NCI-H1048 (cell line): ENCODE data around the gene EFNA5.

Experiments
- DNase-seq: peaks from one replicate; lab custom pipeline; 2025; lab: John Stamatoyannopoulos, UW

Gene EFNA5

DNA sequence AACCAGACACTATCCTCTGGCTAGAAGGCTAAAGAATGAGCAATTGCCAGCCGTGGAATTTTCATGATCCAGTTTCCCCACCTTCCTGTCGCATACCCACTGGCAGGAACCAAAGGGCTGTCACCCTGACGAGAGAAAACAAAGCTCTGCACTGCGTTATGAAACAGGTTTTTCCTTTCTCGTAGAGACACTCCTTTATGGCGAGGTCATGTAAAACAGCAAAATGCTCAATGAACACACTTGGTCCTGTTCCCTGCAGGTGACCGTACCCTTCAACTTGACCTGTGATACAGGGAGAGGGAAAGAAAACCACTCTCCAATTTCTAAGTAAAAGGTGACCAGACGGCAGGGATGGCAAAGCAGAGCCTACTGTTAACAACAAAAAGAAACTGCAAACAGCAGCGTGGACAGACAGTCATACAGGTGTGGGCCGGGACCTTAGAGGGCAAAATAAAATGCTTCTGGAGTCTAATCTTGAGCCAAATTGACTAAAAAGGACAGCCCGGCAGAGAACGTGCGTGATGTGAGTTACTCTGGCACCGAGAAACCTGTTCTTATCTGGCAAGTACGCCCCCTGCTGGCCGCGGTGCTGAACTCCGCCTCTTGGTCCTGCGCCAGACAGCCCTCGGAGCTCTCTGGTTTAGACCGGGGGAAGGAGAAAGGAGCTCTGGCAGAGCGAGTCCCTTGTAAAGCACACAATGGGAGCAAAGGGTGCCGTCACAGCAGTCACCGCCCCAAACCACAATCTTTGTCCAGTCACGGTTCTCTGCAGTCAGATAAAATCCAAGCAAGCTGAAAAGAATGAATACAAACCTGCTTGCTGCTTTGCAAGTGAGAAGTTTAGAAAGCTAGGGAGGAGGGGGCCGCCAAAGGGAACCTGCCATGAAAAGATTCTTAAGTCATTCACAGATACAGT lies 98.9 kb downstream of the EFNA5 start:
- peak; percentile 80 for DNase-seq

DNA sequence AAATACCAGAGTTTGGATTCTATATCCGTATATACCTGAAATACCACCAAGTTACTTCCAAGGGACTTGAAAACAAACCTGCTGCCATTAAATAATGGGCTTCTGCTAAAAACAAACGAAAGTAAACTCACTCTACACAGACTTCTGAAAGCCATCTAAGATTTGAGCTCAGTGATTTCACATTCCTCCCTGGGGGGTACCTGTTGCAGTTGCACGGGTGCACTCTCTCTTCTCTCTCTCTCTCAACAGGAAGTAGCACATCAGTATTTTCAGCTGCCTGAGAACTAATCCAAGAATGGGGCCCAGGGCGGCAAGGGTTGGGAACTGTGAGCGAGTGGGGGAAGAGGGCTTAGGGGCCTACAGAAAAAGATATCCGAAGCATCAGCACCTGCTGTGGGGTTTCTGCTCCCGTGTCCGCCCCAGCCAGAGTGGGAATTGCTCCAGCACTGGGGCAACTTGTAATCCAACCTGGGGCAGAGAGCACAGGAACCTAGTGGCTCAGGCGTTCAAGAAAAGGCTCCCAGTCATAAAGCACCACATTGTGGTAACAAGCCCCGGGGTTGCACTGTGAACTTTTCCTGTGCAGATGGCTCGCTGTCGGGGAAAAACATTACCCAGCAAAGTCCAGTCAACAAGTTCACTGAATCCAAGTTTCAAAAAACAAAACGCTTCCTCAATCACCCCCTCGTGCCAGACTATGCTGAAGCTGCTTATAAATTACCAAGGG lies 99.8 kb downstream of the EFNA5 start:
- DNase-seq = no peak

DNA sequence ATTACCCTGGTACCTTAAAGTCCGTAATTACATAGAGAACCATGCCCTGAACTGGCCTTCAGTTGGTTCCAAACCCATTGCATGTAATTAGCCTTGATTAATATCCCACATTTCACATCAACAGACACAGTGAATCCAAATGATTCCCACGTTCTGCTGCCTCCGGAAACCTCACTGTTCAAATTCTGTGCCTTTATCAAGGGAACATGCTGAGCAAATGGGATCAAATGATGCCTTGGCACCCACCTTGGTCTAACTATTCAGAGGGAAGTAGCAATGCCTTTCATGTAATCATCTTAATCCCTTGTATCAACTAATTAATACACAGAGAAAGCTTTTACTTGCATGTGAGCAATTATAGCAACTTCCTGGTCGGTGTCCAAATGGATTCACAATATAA lies 100.6 kb downstream of the EFNA5 start:
- DNase-seq = no peak

DNA sequence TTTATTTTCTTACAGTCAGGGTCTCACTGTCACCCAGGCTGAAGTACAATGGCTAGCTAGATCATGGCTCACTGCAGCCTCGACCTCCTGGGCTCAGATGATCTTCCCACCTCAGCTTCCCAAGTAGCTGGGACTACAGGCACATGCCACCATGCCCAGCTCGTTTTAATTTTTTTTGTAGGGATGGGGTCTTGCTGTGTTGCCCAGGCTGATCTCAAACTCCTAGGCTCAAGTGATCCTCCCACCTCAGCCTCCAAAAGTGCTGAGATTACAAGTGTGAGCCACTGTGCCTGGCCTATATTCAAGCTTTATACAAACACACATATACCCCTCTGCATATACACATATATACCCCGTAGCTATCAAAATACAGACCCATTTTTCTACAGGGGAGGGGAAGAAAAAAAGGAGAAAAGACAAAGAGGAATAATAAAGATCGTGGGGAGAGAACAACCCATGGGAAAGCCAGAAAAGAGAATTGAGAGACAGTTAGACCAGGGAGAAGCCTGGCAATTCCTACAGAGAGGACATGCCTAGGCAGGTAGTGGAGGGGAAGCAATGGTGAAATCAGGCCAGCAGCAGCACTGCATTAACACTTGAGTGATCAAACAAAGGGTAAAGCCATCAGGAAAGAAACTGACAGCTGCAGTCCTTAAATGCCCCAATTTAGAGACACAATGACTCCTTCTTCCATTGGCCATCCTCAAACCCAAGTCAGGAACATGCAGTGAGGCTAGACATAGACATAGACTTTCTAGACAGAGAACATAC lies 102.7 kb downstream of the EFNA5 start:
- DNase-seq = no peak

- DNase-seq = no peak
These were observed 103.8 kb downstream of the EFNA5 start for GRCh38 chr5:107566986-107567385.

DNA sequence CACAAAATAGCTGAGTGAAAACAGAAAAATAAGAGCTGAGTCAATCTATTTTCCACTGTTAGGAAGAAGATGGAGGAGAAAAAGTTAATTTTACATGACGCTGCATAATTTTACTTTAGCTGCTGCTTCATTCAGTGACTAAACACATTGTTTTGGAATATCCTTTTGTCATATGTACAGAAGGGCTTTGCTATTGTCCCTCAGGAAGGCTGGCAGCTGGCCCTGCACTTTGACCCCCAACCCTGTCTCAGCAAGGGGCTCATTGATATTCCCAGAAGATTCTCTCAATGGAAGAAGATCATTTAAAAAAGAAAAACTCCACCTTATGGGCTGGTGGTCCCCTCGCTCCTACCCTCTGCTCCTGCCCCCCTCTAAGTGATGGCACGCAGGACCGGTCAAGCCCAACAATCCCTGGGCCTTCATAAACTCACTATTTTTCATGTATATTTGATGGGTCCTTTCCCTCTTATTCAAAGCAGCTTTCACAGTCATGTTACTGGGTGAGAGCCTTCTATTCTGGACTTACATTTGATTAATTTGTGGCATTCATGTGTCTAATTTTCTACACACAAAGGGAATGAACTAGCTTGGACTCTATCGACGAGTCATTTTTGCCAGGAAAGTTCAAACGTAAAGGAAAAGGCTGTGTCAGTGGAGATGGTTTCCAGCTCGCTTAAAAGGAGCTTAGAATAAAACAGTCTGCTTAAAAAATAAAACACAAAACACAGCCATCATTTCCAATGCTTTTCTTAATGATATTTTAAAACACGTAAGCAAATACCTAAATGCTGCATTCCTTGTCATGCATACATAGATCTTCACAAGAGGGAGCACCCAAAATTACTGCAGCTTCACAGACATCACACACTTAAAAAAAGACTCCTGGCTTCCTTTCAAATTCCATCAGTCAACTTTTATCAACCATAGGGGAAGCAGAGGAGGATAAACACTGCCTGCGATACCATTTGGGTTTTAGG lies 104.7 kb downstream of the EFNA5 start:
- DNase-seq = no peak

- DNase-seq = no peak
These were observed 105.8 kb downstream of the EFNA5 start for GRCh38 chr5:107564931-107565372.

DNA sequence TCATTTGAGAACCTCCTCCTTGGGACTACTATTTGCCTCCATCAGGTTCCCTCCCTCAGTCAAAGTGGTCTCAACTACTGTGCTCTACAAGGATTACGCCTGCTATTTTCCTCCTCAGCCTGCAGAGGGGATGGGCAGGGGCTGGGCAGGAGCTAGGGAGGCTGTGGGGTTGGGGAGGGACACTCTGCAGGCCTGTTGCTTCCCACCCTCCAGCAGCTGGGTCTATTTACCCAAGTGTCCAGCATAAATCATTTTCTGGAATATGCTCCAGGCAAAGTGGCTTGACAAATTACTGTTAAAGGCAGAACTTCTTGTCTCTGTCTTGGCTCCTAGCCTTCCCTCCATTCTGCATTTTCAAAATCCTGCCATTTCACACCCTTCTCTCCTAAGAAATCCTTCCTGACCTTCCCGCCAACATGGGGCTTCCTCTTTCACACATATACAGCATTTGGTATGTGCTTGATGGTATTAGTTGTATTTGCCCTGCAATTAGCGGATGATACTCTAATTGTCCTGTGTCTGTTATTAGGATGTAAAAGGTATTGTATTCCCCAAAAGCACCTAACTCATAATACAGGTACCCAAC lies 106.7 kb downstream of the EFNA5 start:
- no peak for DNase-seq

GRCh38 chr5:107560377-107560776 lies 110.4 kb downstream of the EFNA5 start:
- DNase-seq = no peak

DNA sequence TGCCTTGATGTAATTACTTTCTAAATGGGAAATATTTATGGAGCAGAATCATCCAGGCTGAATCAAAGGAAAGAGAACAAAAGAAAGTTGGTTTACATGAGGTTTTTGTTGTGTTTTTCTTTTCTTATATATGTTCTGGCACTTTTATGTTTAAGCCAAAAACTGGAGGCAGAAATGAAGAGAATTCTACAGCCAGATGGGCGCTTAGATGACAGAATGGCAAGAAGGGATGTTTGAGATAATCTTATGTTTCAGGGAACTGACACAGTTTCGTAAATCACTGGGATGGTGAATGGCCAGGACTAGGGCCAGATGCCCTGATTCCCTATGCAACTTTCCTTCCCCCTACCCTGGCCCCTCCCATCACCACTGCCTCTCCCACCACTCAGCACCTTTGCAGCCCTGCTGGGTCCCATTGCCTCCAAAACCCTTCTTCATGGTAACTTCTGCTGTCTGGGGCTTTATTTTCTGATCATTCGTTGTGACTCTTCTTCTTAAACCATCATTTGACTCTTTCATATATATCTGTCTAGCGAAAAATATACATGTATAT lies 111.8 kb downstream of the EFNA5 start:
- no peak for DNase-seq

DNA sequence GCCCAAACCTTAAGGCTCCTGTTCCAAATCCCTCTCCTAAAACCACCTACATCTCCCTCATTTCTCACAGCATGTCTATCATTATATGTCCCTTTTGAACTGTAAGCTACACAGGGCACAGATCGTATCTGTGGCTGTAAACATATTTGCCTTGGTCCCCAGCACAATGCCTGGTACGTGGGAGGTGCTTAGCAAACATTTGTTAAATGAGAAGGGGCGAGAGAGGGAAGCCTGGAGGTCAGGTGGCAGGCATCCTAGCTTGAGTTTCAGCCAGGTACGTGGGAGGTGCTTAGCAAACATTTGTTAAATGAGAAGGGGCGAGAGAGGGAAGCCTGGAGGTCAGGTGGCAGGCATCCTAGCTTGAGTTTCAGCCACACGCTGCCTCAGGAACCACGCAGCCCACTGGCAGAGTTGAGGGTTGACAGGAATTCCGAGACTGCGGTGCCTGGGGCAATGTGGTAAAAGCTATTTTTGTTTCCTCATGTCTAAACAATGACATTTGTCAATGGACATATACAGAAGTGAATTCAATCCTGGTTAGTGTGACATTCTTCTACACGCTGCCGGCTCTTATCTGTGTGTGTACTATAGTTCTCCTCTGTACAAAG lies 113.6 kb downstream of the EFNA5 start:
- DNase-seq = peak; percentile 44

DNA sequence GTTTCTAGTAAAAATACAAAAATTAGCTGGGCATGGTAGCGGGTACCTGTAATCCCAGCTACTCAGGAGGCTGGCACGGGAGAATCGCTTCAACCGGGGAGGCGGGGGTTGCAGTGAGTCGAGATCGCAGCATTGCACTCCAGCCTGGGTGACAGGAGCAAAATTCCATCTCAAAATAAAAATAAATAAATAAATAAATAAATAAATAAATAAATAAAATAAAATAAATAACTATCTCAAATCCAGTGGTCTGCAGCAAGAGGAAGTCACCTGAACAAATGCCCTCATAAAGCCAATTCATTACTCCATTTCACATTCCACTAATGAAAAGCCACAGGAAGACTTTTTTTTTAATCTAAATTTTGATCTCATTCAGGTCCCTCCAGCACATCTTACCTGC lies 114.2 kb downstream of the EFNA5 start:
- DNase-seq = no peak

DNA sequence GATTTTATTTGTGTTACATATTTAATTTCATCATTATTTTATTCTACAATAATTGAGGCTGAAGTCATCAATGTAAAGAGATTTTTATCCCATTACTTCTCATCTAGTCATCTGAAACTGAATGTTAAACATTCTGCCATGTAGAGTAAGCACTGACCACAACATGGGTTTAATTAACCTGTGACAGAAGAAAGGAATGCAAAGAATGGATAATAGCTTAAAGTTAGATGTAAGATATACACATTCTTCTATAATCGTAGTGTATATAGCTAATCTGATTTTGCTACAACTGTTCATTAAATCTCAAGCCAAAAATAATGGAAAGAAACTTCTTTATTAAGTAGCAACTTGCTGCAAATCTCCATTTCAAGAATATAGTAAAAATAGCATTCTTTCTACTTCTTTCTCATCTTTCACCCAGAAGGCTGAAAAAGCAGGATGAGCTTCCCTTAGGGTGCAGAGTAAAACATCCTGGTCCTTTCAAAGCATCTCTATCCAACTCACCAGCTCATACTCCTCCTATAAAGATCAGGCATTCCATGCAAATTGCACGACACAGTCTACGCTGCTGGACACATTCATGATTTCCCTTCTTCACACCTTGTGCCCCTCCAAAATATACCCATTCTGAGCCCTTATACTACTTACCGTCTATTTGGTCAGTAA lies 115.2 kb downstream of the EFNA5 start:
- DNase-seq = no peak

GRCh38 chr5:107554776-107555424 lies 115.8 kb downstream of the EFNA5 start:
- DNase-seq = no peak

- no peak for DNase-seq
These were observed 117.6 kb downstream of the EFNA5 start for GRCh38 chr5:107553117-107553555.

DNA sequence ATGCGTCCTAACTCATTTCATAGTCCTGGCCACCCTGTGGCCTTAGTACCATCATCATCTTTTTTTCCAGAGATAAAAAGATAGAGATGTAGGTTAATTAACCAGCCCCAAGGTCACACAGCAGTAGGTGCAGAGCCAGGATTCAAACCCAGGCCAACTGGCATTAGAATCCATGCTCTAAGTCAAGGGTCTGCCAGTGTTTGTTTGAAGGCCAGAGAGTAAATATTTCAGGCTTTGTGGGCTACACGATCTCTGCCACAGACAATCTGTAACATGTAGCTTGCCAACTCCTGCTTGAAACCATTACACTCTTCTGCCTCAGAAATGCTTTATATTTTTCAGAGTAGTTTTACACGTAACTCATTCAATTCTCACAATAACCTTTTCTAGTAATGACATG lies 119.6 kb downstream of the EFNA5 start:
- no peak for DNase-seq

DNA sequence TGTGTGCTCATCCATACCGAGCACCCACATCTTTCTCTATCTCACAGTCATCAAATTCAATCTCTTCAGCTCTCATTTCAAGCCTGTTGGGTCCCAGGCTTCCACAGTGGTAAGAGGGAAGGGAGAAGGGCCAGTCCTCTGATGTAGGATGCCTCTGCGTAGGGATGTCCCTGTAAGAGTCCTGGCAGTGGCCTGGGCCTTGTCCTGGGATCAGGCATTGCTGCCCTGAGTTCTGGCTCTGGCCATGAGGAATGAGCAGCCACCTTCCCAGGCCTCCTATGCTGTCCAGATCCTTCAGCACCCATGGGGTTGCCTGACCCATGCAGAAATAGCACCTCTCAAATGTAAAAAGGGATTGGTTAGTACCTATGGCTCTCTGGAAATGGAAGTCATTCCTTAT lies 121.2 kb downstream of the EFNA5 start:
- DNase-seq = no peak

GRCh38 chr5:107548477-107548876 lies 122.3 kb downstream of the EFNA5 start:
- no peak for DNase-seq

GRCh38 chr5:107546719-107547118 lies 124.0 kb downstream of the EFNA5 start:
- DNase-seq = no peak
